ENCODE measurements around the gene CREB1.

DNA sequence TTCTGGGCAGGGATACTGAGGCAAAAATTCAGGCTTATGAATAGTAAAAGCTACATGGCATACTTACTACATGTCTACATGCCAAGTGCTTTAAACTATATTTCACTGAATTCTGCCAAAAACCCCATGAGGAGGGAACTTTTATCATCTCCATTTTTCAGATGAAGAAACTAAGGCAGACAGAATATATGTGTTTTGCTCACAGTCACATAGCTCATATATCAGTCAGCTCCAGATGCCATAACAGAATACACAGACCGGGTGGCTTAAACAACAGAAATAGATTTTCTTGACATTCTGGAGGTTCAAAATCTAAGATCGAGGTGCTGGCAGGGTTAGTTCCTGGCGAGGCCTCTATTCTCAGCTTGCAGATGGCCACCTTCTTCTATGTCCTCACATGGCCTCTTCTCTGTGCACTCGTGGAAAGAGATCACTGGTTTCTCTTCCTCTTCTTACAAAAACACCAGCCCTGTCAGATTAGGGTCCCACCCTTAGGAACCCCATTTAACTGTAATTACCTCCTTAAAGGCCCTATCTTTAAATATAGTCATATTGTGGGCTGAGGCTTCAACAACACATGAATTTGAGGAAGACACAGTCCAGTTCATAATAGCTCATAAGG is 27.1 kb upstream of the CREB1 start:
- TF ChIP-seq, protein P1, sequence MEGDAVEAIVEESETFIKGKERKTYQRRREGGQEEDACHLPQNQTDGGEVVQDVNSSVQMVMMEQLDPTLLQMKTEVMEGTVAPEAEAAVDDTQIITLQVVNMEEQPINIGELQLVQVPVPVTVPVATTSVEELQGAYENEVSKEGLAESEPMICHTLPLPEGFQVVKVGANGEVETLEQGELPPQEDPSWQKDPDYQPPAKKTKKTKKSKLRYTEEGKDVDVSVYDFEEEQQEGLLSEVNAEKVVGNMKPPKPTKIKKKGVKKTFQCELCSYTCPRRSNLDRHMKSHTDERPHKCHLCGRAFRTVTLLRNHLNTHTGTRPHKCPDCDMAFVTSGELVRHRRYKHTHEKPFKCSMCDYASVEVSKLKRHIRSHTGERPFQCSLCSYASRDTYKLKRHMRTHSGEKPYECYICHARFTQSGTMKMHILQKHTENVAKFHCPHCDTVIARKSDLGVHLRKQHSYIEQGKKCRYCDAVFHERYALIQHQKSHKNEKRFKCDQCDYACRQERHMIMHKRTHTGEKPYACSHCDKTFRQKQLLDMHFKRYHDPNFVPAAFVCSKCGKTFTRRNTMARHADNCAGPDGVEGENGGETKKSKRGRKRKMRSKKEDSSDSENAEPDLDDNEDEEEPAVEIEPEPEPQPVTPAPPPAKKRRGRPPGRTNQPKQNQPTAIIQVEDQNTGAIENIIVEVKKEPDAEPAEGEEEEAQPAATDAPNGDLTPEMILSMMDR (IDR thresholded peaks at IDR 0.05) = no peak
- TF ChIP-seq EZH2 (IDR thresholded peaks at IDR 0.05; ENCODE audit: borderline replicate concordance, insufficient read depth, low read depth, low read length, poor library complexity, severe bottlenecking) = no peak

All from B cell (primary cell).